ENCODE data around the gene LRFN3.

DNA sequence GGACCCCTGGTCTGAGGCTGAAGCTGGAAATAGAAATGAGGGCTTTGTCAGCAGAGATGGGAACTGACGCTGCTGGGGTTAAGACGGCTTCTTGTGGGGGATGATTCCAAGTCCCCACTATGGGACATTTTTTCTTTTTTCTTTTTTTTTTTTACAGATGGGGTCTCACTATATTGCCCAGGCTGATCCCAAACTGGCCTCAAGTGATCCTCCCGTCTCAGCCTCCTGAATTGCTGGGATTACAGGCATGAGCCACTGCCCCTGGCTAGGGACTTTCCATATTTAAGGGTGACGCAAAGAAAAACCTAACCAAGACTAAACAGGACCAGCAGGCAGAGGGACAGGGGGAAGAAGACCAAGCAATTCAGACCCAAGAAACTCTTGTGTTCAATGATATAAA lies 10.0 kb downstream of the LRFN3 start:
- TF ChIP-seq CTCF (IDR thresholded peaks at IDR 0.05; ENCODE audit: insufficient read depth, low read depth, low read length) (no peak), EZH2 (IDR thresholded peaks at IDR 0.05; ENCODE audit: insufficient read depth, low read length) (no peak)

All from astrocyte (in vitro differentiated cells and primary cell).